Ishikawa (cell line): ENCODE results near the gene GRIK5.

Experiments
- CEBPB ChIP-seq: IDR thresholded peaks from 2 replicates; pipeline ENCODE4 v1.6.1; 2012
- CREB1 ChIP-seq: IDR thresholded peaks from 2 replicates; pipeline ENCODE4 v1.6.1; 2012; ENCODE audit warnings: low read depth
- EGR1 ChIP-seq: IDR thresholded peaks from 2 replicates; pipeline ENCODE4 v1.6.1; 2012
- EP300 ChIP-seq: IDR thresholded peaks from 2 replicates; pipeline ENCODE4 v1.6.1; 2012; ENCODE audit warnings: borderline replicate concordance
- FOXM1 ChIP-seq: IDR thresholded peaks from 2 replicates; pipeline ENCODE4 v1.6.1; 2012; ENCODE audit warnings: low read depth, borderline replicate concordance
- MAX ChIP-seq: IDR thresholded peaks from 2 replicates; pipeline ENCODE4 v1.6.1; 2012
- NFIC ChIP-seq: IDR thresholded peaks from 2 replicates; pipeline ENCODE4 v1.6.1; 2012
- RAD21 ChIP-seq: IDR thresholded peaks from 2 replicates; pipeline ENCODE4 v1.6.1; 2012; ENCODE audit warnings: low read depth
- REST ChIP-seq: IDR thresholded peaks from 2 replicates; pipeline ENCODE4 v1.6.1; 2012; ENCODE audit warnings: low read depth, mild to moderate bottlenecking
- TAF1 ChIP-seq: IDR thresholded peaks from 2 replicates; pipeline ENCODE4 v1.6.1; 2012; ENCODE audit warnings: low read depth, mild to moderate bottlenecking
- TCF12 ChIP-seq: IDR thresholded peaks from 2 replicates; pipeline ENCODE4 v1.6.1; 2012; ENCODE audit warnings: low read depth
- TEAD4 ChIP-seq: IDR thresholded peaks from 2 replicates; pipeline ENCODE4 v1.6.1; 2012
- USF1 ChIP-seq: IDR thresholded peaks from 2 replicates; pipeline ENCODE4 v1.6.1; 2012
- YY1 ChIP-seq: IDR thresholded peaks from 2 replicates; pipeline ENCODE4 v1.6.1; 2012; ENCODE audit warnings: low read depth
- ZBTB7A ChIP-seq: IDR thresholded peaks from 2 replicates; pipeline ENCODE4 v1.6.1; 2012; ENCODE audit warnings: low read depth

Gene GRIK5

GRCh38 chr19:42062381-42062780 is 7.6 kb downstream of the GRIK5 start:
- no peak for TF ChIP-seq ZBTB7A
- TF ChIP-seq RAD21: no peak
- TF ChIP-seq CEBPB: no peak
- TF ChIP-seq CREB1: no peak
- TF ChIP-seq EP300: no peak
- TF ChIP-seq NFIC: no peak
- no peak for TF ChIP-seq FOXM1
- no peak for TF ChIP-seq TEAD4
- TF ChIP-seq YY1: no peak
- TF ChIP-seq REST: no peak
- TF ChIP-seq MAX: no peak
- no peak for TF ChIP-seq EGR1
- no peak for TF ChIP-seq TCF12
- TF ChIP-seq TAF1: no peak
- no peak for TF ChIP-seq USF1

GRCh38 chr19:42060117-42060516 is 9.9 kb downstream of the GRIK5 start:
- no peak for TF ChIP-seq CREB1
- TF ChIP-seq FOXM1: no peak
- TF ChIP-seq CEBPB: no peak
- TF ChIP-seq USF1: no peak
- TF ChIP-seq MAX: no peak
- no peak for TF ChIP-seq REST
- no peak for TF ChIP-seq EGR1
- no peak for TF ChIP-seq ZBTB7A
- no peak for TF ChIP-seq YY1
- no peak for TF ChIP-seq TAF1
- no peak for TF ChIP-seq NFIC
- no peak for TF ChIP-seq RAD21
- no peak for TF ChIP-seq TCF12
- TF ChIP-seq TEAD4: no peak
- TF ChIP-seq EP300: no peak

- TF ChIP-seq TAF1: no peak
- TF ChIP-seq TCF12: no peak
- TF ChIP-seq FOXM1: no peak
- TF ChIP-seq REST: no peak
- TF ChIP-seq EP300: no peak
- TF ChIP-seq CEBPB: no peak
- no peak for TF ChIP-seq TEAD4
- TF ChIP-seq RAD21: no peak
- TF ChIP-seq ZBTB7A: no peak
- no peak for TF ChIP-seq MAX
- TF ChIP-seq NFIC: no peak
- TF ChIP-seq USF1: no peak
- TF ChIP-seq YY1: no peak
- no peak for TF ChIP-seq EGR1
- no peak for TF ChIP-seq CREB1
These were observed 10.8 kb downstream of the GRIK5 start for GRCh38 chr19:42059196-42059595.

GRCh38 chr19:42057846-42058245 is 12.2 kb downstream of the GRIK5 start:
- TF ChIP-seq FOXM1: no peak
- no peak for TF ChIP-seq TCF12
- no peak for TF ChIP-seq REST
